ENCODE data around the gene PLP1. TPM values are rescaled to one million over a fixed set of nuclear protein-coding genes. Genes with fewer than 3 reads are reported as not detected.
A peak's percentile ranks its signal among the peaks of the same experiment; 100 is the strongest.

The PLP1 gene
- total RNA-seq, 1 donor from 2014 or later: 5.9 TPM

GRCh38 chrX:103773445-103773844 lies 3.2 kb upstream of the PLP1 start:
- intact Hi-C loops (cut with DNase I): loop anchor here (5.0 kb wide), 1 partner anchor 61 kb away; the partner anchor contains the start of gene TMEM31
- H3K4me1 ChIP-seq: no peaks in the 10 kb centered on the region
- H3K4me3 ChIP-seq: no peak overlapping the region
- DNase-seq (ENCODE audit: low spot score in 2 of 2): no peak
- H3K27me3 ChIP-seq: no peaks in the 10 kb centered on the region
- no peak for TF ChIP-seq CTCF (IDR thresholded peaks at IDR 0.05)
- H3K36me3 ChIP-seq: no peaks in the 10 kb centered on the region
- H3K9me3 ChIP-seq: no peaks in the 10 kb centered on the region
- no peak overlapping the region for H3K27ac ChIP-seq

- H3K4me1 ChIP-seq: no peaks in the 10 kb centered on the region
- intact Hi-C loops (cut with DNase I): loop anchor here (2.0 to 5.0 kb wide), 2 partner anchors 62 to 85 kb away; partner anchors contain the start of gene TMEM31
- TF ChIP-seq CTCF (IDR thresholded peaks at IDR 0.05): peak in 2 of 3 experiments; percentile 20 to 47
- H3K27ac ChIP-seq: no peak overlapping the region
- no peaks in the 10 kb centered on the region for H3K36me3 ChIP-seq
- no peaks in the 10 kb centered on the region for H3K9me3 ChIP-seq
- H3K27me3 ChIP-seq: no peaks in the 10 kb centered on the region
- no peak overlapping the region for H3K4me3 ChIP-seq
- DNase-seq (ENCODE audit: low spot score in 2 of 2): no peak
These were observed 2.5 kb upstream of the PLP1 start for GRCh38 chrX:103774070-103774642.

- intact Hi-C loops (cut with DNase I): no loop called here
- no peak overlapping the region for H3K4me3 ChIP-seq
- no peak for TF ChIP-seq CTCF (IDR thresholded peaks at IDR 0.05)
These were observed 2.6 kb downstream of the PLP1 start for GRCh38 chrX:103779141-103779789.

GRCh38 chrX:103780336-103781061 lies 3.9 kb downstream of the PLP1 start:
- intact Hi-C loops (cut with DNase I): no loop called here
- TF ChIP-seq CTCF (IDR thresholded peaks at IDR 0.05): no peak
- no peak for DNase-seq (ENCODE audit: low spot score in 2 of 2)
- Histone ChIP-seq H3K9me3 (no peaks in the 10 kb centered on the region), H3K4me3 (no peak overlapping the region), H3K27me3 (no peaks in the 10 kb centered on the region), H3K4me1 (no peaks in the 10 kb centered on the region), H3K27ac (no peak overlapping the region), H3K36me3 (no peaks in the 10 kb centered on the region)

More at GRCh38 chrX:103779141-103779789, 2.6 kb downstream of the PLP1 start:
- no peaks in the 10 kb centered on the region for H3K9me3 ChIP-seq
- no peak for DNase-seq (ENCODE audit: low spot score in 2 of 2)
- H3K36me3 ChIP-seq: no peaks in the 10 kb centered on the region
- no peak overlapping the region for H3K27ac ChIP-seq
- H3K27me3 ChIP-seq: no peaks in the 10 kb centered on the region
- H3K4me1 ChIP-seq: no peaks in the 10 kb centered on the region

GRCh38 chrX:103781062-103781402 lies 4.4 kb downstream of the PLP1 start:
- H3K36me3 ChIP-seq: no peaks in the 10 kb centered on the region
- no peaks in the 10 kb centered on the region for H3K4me1 ChIP-seq
- no peaks in the 10 kb centered on the region for H3K9me3 ChIP-seq
- intact Hi-C loops (cut with DNase I): no loop called here
- DNase-seq (ENCODE audit: low spot score in 2 of 2): no peak
- H3K27me3 ChIP-seq: no peaks in the 10 kb centered on the region
- H3K4me3 ChIP-seq: no peak overlapping the region
- no peak for TF ChIP-seq CTCF (IDR thresholded peaks at IDR 0.05)
- no peak overlapping the region for H3K27ac ChIP-seq
